Measurements from ENCODE around the gene LAD1. TPM values are rescaled to one million over a fixed set of nuclear protein-coding genes. Genes with fewer than 3 reads are reported as not detected.

The LAD1 gene
- total and polyA plus RNA-seq, 2 donors (not counting 1 experiment from before 2014, with no cell fraction given): 0.10 TPM; not detected in 1

GRCh38 chr1:201384406-201384782 lies 14.7 kb downstream of the LAD1 start:
- ATAC-seq (ENCODE audit: low read depth): no peak
- H3K4me3 ChIP-seq (ENCODE audit: control extremely low read depth in 1 of 5, extremely low read depth in 1 of 5, insufficient read depth in 1 of 5, low read depth in 2 of 5, low read length in 4 of 5): no peak overlapping the region
- H3K4me1 ChIP-seq (ENCODE audit: control insufficient read depth in 2 of 2, insufficient read depth in 2 of 2, low read length in 2 of 2): no peaks in the 10 kb centered on the region
- H3K36me3 ChIP-seq (replicated peaks in 1 of 2; ENCODE audit: control extremely low read depth in 1 of 2, control insufficient read depth in 1 of 2, extremely low read depth in 1 of 2, insufficient read depth in 2 of 2, low read length in 1 of 2): no peaks in the 10 kb centered on the region
- H3K27me3 Mint-ChIP-seq: peaks cover 31% of the 10 kb centered on the region
- no peaks in the 10 kb centered on the region for H3K9me3 ChIP-seq (ENCODE audit: control extremely low read depth in 1 of 3, control insufficient read depth in 2 of 3, insufficient read depth in 1 of 3, low read length in 2 of 3)
- H3K4me3 Mint-ChIP-seq: no peak overlapping the region
- H4K20me1 ChIP-seq (ENCODE audit: control insufficient read depth, insufficient read depth, low read length, poor library complexity, severe bottlenecking): no peaks in the 10 kb centered on the region
- H3K9ac ChIP-seq (ENCODE audit: low read length): no peak overlapping the region
- H3K27me3 ChIP-seq (replicated peaks in 1 of 4; ENCODE audit: control extremely low read depth in 1 of 4, control insufficient read depth in 3 of 4, insufficient read depth in 4 of 4, low read length in 3 of 4): peaks cover 0 to 14% (median 0%) of the 10 kb centered on the region in 4 experiments
- H2AFZ ChIP-seq (ENCODE audit: insufficient read depth, low read depth, low read length, poor library complexity, severe bottlenecking): no peak overlapping the region
- WGBS (ENCODE audit: insufficient coverage): 80% methylated on average over 4 of the region's 4 CpGs
- TF ChIP-seq EZH2 (IDR thresholded peaks at IDR 0.05; ENCODE audit: borderline replicate concordance, insufficient read depth, low read depth, low read length, poor library complexity, severe bottlenecking) (no peak), CTCF (IDR thresholded peaks at IDR 0.05) (no peak)
- no peak overlapping the region for H3K4me2 ChIP-seq (replicated peaks; ENCODE audit: low read depth, low read length, poor library complexity, severe bottlenecking)
- no peaks in the 10 kb centered on the region for H3K4me1 Mint-ChIP-seq
- no peak overlapping the region for H3K27ac Mint-ChIP-seq
- no peak for DNase-seq
- no peaks in the 10 kb centered on the region for H3K79me2 ChIP-seq (ENCODE audit: control insufficient read depth, insufficient read depth, low read length)
- no peak overlapping the region for H3K27ac ChIP-seq (ENCODE audit: low read length in 2 of 2)
- ChIA-PET POLR2A (no interaction called here), CTCF (interaction anchor here (1.0 to 1.3 kb wide), 2 partner anchors 20 to 25 kb away, joined by 3 read pairs; no protein-coding TSS in a partner anchor)
- intact Hi-C loops (cut with micrococcal nuclease): no loop called here
- H3K9me3 Mint-ChIP-seq (ENCODE audit: insufficient read depth): no peaks in the 10 kb centered on the region

- Histone ChIP-seq H3K4me3 (ENCODE audit: control extremely low read depth in 1 of 5, extremely low read depth in 1 of 5, insufficient read depth in 1 of 5, low read depth in 2 of 5, low read length in 4 of 5) (no peak overlapping the region), H3K9me3 (ENCODE audit: control extremely low read depth in 1 of 3, control insufficient read depth in 2 of 3, insufficient read depth in 1 of 3, low read length in 2 of 3) (no peaks in the 10 kb centered on the region), H3K36me3 (replicated peaks in 1 of 2; ENCODE audit: control extremely low read depth in 1 of 2, control insufficient read depth in 1 of 2, extremely low read depth in 1 of 2, insufficient read depth in 2 of 2, low read length in 1 of 2) (no peaks in the 10 kb centered on the region), H3K27me3 (replicated peaks in 1 of 4; ENCODE audit: control extremely low read depth in 1 of 4, control insufficient read depth in 3 of 4, insufficient read depth in 4 of 4, low read length in 3 of 4) (peaks cover 0 to 14% (median 0%) of the 10 kb centered on the region in 4 experiments), H3K79me2 (ENCODE audit: control insufficient read depth, insufficient read depth, low read length) (no peaks in the 10 kb centered on the region), H3K4me1 (ENCODE audit: control insufficient read depth in 2 of 2, insufficient read depth in 2 of 2, low read length in 2 of 2) (no peaks in the 10 kb centered on the region), H4K20me1 (ENCODE audit: control insufficient read depth, insufficient read depth, low read length, poor library complexity, severe bottlenecking) (no peaks in the 10 kb centered on the region), H3K4me2 (replicated peaks; ENCODE audit: low read depth, low read length, poor library complexity, severe bottlenecking) (no peak overlapping the region), H3K27ac (ENCODE audit: low read length in 2 of 2) (no peak overlapping the region), H2AFZ (ENCODE audit: insufficient read depth, low read depth, low read length, poor library complexity, severe bottlenecking) (no peak overlapping the region), H3K9ac (ENCODE audit: low read length) (no peak overlapping the region)
- ChIA-PET POLR2A (no interaction called here), CTCF (interaction anchor here (1.3 kb wide), 1 partner anchor 21 kb away, joined by 3 read pairs; no protein-coding TSS in a partner anchor)
- DNase-seq: no peak
- no peak for ATAC-seq (ENCODE audit: low read depth)
- TF ChIP-seq EZH2 (IDR thresholded peaks at IDR 0.05; ENCODE audit: borderline replicate concordance, insufficient read depth, low read depth, low read length, poor library complexity, severe bottlenecking): no peak
- no peak for TF ChIP-seq CTCF (IDR thresholded peaks at IDR 0.05)
- 93% methylated on average over 4 of the region's 4 CpGs for WGBS (ENCODE audit: insufficient coverage)
- H3K27ac Mint-ChIP-seq: no peak overlapping the region
- intact Hi-C loops (cut with micrococcal nuclease): no loop called here
- no peaks in the 10 kb centered on the region for H3K9me3 Mint-ChIP-seq (ENCODE audit: insufficient read depth)
- no peak overlapping the region for H3K4me3 Mint-ChIP-seq
- peaks cover 32% of the 10 kb centered on the region for H3K27me3 Mint-ChIP-seq
- H3K4me1 Mint-ChIP-seq: no peaks in the 10 kb centered on the region
Observed at GRCh38 chr1:201383647-201384405, 15.3 kb downstream of the LAD1 start.

Measured in B cell (primary cell).